GM12891 (cell line): ENCODE results near the gene SPTBN4.

ENCODE experiments used
- POLR2A ChIP-seq: IDR thresholded peaks from 2 replicates; pipeline ENCODE4 v1.6.1; 2011; ENCODE audit warnings: low read depth, low read length, control low read depth
- POLR2AphosphoS5 ChIP-seq: IDR thresholded peaks from 2 replicates; pipeline ENCODE4 v1.6.1; 2011; ENCODE audit warnings: low read depth, low read length, control low read depth
- POU2F2 ChIP-seq: IDR thresholded peaks from 2 replicates; pipeline ENCODE4 v1.6.1; 2011; ENCODE audit warnings: low read depth, mild to moderate bottlenecking, control low read depth, low read length, moderate library complexity
- SPI1 ChIP-seq: IDR thresholded peaks from 2 replicates; pipeline ENCODE4 v1.6.1; 2011; ENCODE audit warnings: low read depth, low read length, control low read depth
- TAF1 ChIP-seq: IDR thresholded peaks from 2 replicates; pipeline ENCODE4 v1.6.1; 2011; ENCODE audit warnings: low read depth, low read length, control low read depth

DNA sequence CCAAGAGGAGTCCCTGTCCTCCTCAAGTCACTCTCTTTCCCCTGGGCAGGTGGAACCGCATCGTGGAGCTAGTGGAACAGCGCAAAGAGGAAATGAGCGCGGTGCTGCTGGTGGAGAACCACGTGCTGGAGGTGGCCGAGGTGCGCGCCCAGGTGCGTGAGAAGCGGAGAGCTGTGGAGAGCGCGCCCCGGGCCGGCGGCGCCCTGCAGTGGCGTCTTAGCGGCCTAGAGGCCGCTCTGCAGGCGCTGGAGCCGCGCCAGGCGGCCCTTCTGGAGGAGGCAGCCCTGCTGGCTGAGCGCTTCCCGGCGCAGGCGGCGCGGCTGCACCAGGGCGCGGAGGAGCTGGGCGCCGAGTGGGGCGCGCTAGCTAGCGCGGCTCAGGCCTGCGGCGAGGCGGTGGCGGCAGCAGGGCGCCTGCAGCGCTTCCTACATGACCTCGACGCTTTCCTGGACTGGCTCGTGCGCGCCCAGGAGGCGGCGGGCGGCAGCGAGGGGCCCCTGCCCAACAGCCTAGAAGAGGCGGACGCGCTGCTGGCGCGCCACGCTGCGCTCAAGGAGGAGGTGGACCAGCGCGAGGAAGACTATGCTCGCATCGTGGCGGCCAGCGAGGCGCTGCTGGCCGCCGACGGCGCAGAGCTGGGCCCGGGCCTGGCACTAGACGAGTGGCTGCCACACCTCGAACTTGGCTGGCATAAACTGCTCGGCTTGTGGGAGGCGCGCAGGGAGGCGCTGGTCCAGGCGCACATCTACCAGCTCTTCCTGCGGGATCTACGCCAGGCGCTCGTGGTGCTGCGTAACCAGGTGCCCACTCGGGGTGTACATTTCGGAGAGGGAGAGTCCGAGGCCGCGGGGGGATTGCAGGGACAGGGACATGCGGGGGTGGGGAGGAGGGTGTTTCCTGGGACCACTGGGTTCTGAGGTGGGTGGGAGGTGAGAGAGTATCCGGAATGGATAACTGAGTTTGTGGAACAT is 52.8 kb downstream of the SPTBN4 start:
- TF ChIP-seq TAF1 (no peak), POLR2A (no peak), POLR2AphosphoS5 (no peak), POU2F2 (no peak), SPI1 (no peak)
